HS-5 (cell line): ENCODE data around the gene KCTD1.

Experiments used
- DNase-seq: peaks from one replicate; pipeline ENCODE4 v3.0.0-alpha.2; 2012; ENCODE audit warnings: low read depth

Gene KCTD1

GRCh38 chr18:26548415-26549262 lies at the start of gene KCTD1:
Gene KCTD1, minus strand, starts transcription at chr18:26548553. Its CDS starts 17 bp downstream, at chr18:26548536.
- peak; percentile 34 for DNase-seq

DNA sequence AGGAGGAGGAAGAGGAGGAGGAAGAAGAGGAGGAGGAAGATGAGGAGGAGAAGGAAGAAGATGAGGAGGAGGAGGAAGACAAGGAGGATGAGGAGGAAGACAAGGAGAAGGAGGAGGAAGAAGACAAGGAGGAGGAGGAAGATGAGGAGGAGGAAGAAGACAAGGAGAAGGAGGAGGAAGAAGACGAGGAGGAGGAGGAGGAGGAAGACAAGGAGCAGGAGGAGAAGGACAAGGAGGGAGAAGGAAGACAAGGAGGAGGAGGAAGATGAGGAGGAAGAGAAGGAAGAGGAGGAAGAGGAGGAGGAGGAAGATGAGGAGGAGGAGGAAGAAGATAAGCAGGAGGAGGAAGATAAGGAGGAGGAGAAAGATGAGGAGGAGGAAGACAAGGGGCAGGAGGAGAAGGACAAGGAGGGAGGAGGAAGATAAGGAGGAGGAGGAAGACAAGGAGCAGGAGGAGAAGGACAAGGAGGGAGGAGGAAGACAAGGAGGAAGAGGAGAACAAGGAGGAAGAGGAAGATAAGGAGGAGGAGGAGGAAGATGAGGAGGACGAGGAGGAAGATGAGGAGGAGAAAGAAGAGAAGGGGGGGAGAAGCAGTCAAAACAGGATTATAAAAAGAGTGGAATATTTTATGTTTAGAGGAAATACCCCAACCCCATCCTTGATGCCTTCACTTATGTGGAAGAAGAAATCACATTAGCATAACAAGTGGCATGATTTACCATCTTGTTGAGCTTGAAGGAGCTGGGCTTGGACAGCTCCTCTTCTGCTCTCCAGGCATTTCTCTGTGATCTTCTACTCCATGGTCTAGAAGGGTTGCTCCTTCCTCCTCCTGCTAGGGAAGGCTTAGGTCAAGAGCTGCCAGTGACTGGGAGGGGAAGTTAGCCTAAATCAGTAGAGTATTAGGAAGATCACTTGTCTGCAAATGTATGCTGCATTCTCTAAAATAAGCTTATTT lies 45.3 kb upstream of the KCTD1 start:
- DNase-seq = no peak

DNA sequence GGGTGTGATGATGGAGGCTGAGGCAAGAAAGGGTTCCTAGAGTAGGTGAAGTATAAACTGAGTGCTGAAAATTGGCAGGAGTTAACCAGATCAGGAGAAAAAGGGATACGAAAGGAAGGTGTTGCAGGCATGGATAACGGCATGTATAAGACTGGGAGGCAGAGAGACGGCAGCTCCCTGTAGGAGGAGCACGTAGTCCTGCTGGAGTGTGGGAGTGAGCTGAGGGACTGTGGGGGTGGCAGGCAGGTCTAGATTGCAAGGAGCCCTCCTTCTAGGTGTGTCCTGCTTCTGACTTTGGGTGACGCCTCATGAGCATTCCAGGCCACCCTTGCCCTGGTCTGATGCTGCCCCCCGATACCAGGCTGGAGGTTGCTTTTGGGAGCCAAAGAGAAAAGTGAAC lies 36.4 kb upstream of the KCTD1 start:
- DNase-seq = no peak

DNA sequence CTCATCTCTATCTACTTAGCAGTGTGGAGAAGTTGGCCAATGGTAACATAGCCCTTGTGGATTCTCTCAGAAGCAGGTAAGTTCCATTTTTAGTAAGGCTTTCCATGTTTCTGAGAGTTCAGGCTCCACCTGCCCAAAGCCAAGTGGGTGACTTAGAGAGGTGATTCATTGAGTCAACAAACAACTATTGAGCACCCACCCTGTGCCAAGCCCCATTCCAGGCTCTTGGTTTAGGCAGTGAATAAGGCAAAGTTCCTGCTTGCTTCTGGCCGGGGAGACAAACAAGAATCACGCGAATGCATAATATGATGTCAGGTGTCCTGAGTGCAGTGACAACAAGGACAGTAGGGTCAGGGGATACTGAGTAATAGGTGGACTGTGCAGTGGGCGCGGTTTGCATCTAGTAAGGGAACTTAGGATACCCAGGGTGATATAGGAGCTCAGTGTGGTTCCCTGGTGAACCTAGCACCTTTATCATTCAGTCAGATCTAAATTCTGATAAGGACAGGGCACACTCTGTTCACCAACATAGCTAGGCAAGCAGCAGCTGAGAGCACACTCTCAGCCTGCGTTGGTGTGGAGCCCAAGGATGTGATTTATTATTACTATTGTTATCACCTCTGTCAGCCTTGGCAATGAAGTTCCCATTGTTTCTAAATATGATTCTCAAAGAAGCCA lies 31.7 kb upstream of the KCTD1 start:
- DNase-seq = no peak

- DNase-seq = no peak
Measured at GRCh38 chr18:26575865-26576217, 27.5 kb upstream of the KCTD1 start.

- no peak for DNase-seq
Measured at GRCh38 chr18:26574958-26575864, 26.9 kb upstream of the KCTD1 start.

- no peak for DNase-seq
Measured at GRCh38 chr18:26568926-26569665, 20.7 kb upstream of the KCTD1 start.

GRCh38 chr18:26568513-26568912 lies 20.2 kb upstream of the KCTD1 start:
- DNase-seq = no peak

GRCh38 chr18:26566874-26567555 lies 18.7 kb upstream of the KCTD1 start:
- no peak for DNase-seq

GRCh38 chr18:26565514-26565913 lies 17.2 kb upstream of the KCTD1 start:
- no peak for DNase-seq

DNA sequence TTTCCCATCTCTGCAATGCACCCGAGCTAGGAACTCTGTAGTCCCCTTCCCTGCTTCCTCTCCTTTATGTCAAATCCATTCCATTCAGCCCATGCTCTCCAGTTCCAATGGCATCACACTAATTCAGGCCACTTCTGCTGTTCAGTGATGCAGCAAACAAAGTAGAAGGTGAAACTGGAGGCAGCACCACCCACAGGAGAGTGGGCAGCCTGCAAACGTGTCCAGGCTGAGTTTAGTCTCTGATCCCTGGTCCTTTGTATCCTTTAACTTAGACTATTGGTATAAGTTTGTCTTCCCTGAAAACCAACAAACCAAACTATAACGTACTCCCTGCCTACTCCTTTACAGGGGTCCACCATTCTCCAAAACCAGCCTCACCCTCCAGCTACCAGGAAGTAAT lies 14.7 kb upstream of the KCTD1 start:
- no peak for DNase-seq

GRCh38 chr18:26562568-26562967 lies 14.2 kb upstream of the KCTD1 start:
- DNase-seq = no peak

DNA sequence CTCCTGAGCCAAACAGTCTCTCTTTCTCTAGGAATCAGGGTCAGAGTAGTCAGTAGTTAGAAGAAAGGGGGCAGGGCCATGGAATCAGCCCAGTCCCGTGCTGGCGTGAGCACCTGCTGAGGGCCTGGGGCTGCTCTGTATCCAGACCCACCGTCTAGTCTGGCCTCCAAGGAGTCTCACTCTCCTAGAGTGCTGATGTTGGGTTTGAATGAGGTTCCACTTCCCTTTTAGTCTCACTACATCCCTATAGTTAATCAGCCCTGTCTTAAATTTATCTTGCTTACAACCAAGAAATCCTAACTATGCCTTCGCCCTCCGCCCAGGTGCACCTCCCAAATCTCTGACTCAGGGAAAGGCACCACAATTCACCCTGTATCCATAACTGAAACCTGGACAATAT lies 13.4 kb upstream of the KCTD1 start:
- no peak for DNase-seq

DNA sequence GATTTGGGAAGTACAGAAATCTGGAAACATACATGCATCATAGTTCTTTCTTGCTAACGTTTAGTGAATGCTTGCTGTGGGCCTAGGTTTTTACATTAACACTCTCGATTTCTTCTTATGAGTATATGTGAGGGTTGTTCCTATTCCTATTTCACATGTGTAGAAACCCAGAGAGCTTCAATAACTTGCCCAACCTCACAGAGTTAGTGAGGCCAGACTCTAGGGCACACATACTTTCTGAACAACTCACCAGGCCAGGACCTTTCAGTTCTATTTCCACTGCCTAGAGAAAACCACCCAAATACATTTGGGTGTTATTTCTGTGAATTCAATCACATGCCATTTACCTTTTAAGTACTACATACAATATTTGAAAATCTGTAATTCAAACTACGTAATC lies 8.2 kb upstream of the KCTD1 start:
- no peak for DNase-seq

DNA sequence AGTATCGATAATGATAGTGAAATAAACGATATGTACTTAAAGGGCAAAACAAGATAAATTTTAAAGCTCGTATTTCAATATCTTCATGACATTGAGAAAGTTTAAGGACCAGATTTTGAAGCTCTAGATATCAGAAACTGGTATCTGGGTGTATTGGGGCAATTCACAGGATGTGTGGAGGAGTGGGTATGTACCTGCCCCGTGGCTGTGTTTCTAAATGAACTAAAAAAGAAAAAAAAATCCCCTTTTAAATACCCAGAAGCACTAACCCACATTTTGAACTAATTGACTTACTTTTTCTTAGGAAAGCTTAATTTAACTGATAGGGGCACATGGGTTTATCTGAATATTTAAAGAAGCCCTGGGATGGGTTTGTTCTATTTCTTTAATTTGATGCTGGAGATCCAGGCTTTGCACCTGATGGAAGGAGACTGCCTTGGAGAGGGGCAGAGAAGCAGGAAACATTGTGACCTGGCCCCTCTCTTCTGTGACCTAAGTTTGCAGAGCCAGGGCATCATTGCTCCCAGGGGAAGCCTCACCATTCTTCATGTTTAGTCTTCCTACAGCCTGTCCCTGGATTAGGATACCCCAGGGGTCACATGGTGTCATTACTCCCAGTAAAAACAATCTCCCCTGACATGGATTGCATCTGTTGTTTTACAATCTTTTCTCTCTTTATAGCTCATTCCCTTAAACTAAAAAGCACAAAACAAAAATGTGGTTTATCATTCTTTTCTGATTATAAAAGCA lies 7.6 kb upstream of the KCTD1 start:
- DNase-seq = no peak

DNA sequence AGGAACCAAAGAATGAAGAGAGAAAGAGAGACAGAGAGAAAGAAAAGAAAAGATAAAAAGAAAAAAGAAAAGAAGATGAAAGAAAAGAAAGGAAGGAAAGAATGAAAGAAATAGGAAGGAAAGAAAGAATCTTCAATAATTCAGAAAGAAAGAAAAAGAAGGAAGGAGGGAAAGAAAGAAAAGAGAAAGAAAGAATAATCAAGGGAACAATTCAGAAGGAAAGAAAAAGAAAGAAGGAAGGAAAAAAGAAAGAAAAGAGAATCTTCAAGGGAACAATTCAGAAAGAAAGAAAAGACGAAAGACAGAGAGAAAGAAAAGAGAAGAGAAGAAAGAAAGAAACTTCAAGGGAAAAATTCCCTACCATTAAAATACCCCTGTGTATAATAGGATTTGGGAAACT lies 5.6 kb upstream of the KCTD1 start:
- no peak for DNase-seq

DNA sequence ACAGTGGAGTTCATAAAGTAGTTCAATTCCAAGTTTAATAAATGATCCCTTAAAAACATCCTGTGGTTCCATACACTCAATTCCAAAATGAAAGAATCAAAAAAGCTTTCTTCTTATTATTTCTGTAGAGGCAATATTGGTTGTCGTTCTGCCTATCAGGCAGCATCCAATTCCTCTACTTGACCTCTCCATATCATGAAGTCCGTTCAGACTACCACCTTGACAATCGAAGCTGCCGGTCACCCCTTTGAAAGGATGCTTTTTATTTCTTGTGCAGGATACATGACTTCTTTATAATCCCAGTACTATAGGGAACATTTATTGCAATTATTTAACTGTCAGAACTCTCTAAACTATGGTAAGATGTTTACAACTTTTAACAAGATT lies 3.3 kb upstream of the KCTD1 start:
- no peak for DNase-seq

GRCh38 chr18:26550998-26551694 lies 2.8 kb upstream of the KCTD1 start:
- DNase-seq = no peak
